Uterus (tissue), 4 donors: Measurements from ENCODE around the gene KLK4. TPM values are rescaled to one million over a fixed set of nuclear protein-coding genes. Genes with fewer than 3 reads are reported as not detected.

ENCODE experiments used
- DNase-seq, 2 donors: peaks; one replicate each; pipeline ENCODE4 v3.0.0-alpha.2; 2019 to 2020
- H3K27ac ChIP-seq, 2 donors: fragments of 200-600 bp; sonication (generic); 1 replicate in 1 of 2; 2 replicates in 1 of 2; pipeline ENCODE4 v1.5.1; 2016 to 2018
- H3K27me3 ChIP-seq, 2 donors: fragments of 200-600 bp; sonication (generic); one replicate each; pipeline ENCODE4 v1.5.1; 2018 to 2019; ENCODE audit warnings: control low read depth in 1 of 2
- H3K36me3 ChIP-seq, 2 donors: fragments of 200-600 bp; sonication (generic); one replicate each; pipeline ENCODE4 v1.5.1; 2019; ENCODE audit warnings: control low read depth in 1 of 2
- H3K4me1 ChIP-seq, 2 donors: fragments of 200-600 bp; sonication (generic); one replicate each; pipeline ENCODE4 v1.5.1; 2018 to 2019; ENCODE audit warnings: control low read depth in 1 of 2
- H3K4me3 ChIP-seq, 2 donors: fragments of 200-600 bp; sonication (generic); 1 replicate in 1 of 2; 2 replicates in 1 of 2; pipeline ENCODE4 v1.5.1; 2018 to 2019; ENCODE audit warnings: mild to moderate bottlenecking in 1 of 2
- H3K9me3 ChIP-seq, 2 donors: fragments of 200-600 bp; sonication (generic); one replicate each; pipeline ENCODE4 v1.5.1; 2019; ENCODE audit warnings: control low read depth in 1 of 2
- CTCF ChIP-seq, 4 experiments: fragments of 200-600 bp in 2 of 4; fragments of 450-650 bp in 2 of 4; sonication (generic) in 2 of 4; IDR thresholded peaks; one replicate each; pipeline ENCODE4 v1.5.1; 2016 to 2019; ENCODE audit warnings: antibody characterized with exemption in 4 of 4, mild to moderate bottlenecking in 2 of 4, moderate library complexity in 1 of 4
- POLR2A ChIP-seq, 2 donors: fragments of 450-650 bp; IDR thresholded peaks; one replicate each; pipeline ENCODE4 v1.6.1; 2016; ENCODE audit warnings: antibody characterized with exemption in 2 of 2, mild to moderate bottlenecking in 1 of 2, moderate library complexity in 1 of 2
- intact Hi-C: fragments of 100-400 bp; cut with DNase I; formaldehyde crosslinking; loops from one replicate; pipeline ENCODE4 v1.15.1; 2023; ENCODE audit warnings: low total_unique reads
- total RNA-seq, 4 donors: library from RNA; depleted of rRNA in 3 of 4; stranded (reverse); fragments of >200 nt in 3 of 4; gene quantifications; one replicate each; pipeline versions ENCODE4 v1.1.0 to v1.2.4, GENCODE V29; 2014 to 2023
- donor health status: DM: yes; HTN: yes; CAD: no.

The KLK4 gene
- 1 to 10 TPM in 1 of 4 donors, not detected in 3; 3.4 TPM for total RNA-seq

DNA sequence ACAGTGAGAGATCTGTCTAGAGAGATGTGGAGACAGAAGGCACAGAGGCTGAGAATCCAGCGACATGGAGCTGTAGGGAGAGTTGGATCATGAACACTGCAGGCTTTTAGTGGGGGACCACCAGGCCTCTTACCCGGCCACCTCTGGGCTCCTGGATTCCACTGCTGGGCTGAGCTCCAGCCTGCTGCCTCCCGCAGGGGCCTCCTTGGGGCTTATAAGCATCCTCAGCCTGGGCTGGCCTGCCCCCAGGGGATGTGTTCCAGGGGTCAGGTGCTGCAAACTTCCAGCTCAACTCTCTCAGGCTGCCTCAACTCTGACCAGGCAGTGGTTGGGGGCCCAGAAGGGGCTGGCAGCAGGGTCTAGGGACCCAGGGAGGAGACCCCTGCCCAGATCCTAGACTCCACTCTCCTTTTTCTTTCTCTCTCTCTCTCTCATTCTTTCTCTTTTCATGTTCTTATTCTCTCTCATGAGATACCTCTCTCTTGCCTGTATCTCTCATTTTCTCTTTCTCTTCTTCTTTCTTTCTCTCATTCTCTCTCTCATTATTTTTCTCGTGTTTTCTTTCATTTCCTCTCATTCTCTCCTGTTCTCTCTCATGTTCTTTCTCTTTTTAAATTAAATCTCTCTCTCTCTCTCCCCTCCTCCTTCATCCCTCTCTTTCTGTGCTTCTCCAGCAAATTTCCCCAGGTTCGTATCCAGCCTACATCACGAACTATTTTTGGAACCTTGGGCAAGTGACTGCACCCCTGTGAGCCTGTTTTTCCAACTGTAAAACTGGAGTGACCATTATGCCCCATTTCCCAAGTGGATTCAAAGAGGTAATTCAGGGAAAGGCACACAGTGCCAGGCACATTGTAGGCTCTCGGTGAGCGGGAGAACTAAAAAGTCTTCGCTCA is at the start of gene KLK4:
KLK4 (minus strand) TSS at position 190 of the 896 bp plus-strand sequence. CDS start 657 bp downstream, outside the sequence.
- H3K4me1 ChIP-seq, result no peaks in the 10 kb centered on the region
- DNase-seq, result no peak
- H3K9me3 ChIP-seq, result no peaks in the 10 kb centered on the region
- H3K36me3 ChIP-seq, result no peaks in the 10 kb centered on the region
- TF ChIP-seq CTCF (IDR thresholded peaks at IDR 0.05) (no peak), POLR2A (IDR thresholded peaks at IDR 0.05) (no peak)
- no peak within 1 kb of the TSS for H3K4me3 ChIP-seq
- no peak within 1 kb of the TSS for H3K27ac ChIP-seq
- intact Hi-C loops, result no loop called here
- peaks cover 0 to 7% of the 10 kb centered on the region in 2 donors for H3K27me3 ChIP-seq

DNA sequence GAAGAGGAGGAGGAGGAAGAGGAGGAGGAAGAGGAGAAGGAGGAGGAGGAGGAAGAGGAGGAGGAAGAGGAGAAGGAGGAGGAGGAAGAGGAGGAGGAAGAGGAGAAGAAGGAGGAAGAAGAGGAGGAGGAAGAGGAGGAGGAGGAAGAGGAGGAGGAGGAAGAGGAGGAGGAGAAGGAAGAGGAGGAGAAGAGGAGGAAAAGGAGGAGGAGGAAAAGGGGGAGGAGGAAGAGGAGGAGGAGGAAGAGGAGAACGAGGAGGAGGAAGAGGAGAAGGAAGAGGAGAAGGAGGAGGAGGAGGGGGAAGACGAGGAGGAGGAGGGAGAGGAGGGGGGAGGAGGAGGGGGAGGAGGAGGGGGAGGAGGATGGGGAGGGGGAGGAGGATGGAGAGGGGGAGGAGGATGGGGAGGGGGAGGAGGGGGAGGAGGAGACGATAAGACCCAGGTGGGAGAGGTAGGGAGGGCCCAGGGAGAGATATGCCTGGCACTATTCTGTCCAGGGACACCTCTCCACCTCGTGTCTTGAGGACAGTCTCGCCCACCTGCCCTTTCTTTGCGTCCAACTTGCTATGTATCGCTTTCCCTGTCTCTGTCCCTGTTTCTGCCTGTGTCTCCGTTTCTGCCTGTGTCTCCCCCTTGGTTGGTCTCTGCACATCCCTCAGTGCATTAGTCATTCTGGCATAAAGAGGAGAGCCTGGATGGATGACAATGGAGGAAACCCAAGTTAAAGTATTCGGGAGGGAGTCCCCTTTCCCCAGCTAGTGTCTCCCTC is 48.7 kb upstream of the KLK4 start:
- no peak for DNase-seq
- Histone ChIP-seq H3K27ac (no peak overlapping the region), H3K36me3 (no peaks in the 10 kb centered on the region), H3K27me3 (no peaks in the 10 kb centered on the region), H3K4me1 (no peaks in the 10 kb centered on the region), H3K9me3 (no peaks in the 10 kb centered on the region), H3K4me3 (no peak overlapping the region)
- intact Hi-C loops, result no loop called here
- no peak for TF ChIP-seq POLR2A (IDR thresholded peaks at IDR 0.05)
- no peak for TF ChIP-seq CTCF (IDR thresholded peaks at IDR 0.05)

DNA sequence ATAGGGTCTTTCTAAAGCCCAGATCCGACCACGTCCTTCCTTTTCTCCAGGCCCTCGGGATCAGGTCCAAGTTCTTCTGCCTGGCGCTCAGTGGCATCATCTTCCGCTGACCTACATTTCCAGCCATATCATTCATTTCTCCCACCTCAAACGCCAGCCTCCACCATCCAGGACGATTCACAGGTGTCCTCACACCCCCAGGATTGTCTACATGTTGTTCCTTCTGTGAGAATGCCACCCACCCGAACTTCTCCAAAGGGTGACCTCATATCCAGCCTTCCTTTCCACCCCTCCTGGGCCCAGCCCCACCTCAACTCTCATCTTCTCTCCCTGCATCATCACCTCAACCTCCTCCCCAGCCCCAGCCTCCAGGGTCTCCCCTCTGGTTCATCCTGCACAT is 46.4 kb upstream of the KLK4 start:
- no peak overlapping the region for H3K4me3 ChIP-seq
- H3K27me3 ChIP-seq, result no peaks in the 10 kb centered on the region
- no peak overlapping the region for H3K27ac ChIP-seq
- no peak for TF ChIP-seq POLR2A (IDR thresholded peaks at IDR 0.05)
- TF ChIP-seq CTCF (IDR thresholded peaks at IDR 0.05), result no peak
- H3K9me3 ChIP-seq, result no peaks in the 10 kb centered on the region
- DNase-seq, result no peak
- no peaks in the 10 kb centered on the region for H3K4me1 ChIP-seq
- intact Hi-C loops, result no loop called here
- no peaks in the 10 kb centered on the region for H3K36me3 ChIP-seq

- H3K4me1 ChIP-seq, result no peaks in the 10 kb centered on the region
- no peak for DNase-seq
- H3K27ac ChIP-seq, result no peak within 1 kb of the TSS
- no peak within 1 kb of the TSS for H3K4me3 ChIP-seq
- TF ChIP-seq CTCF (IDR thresholded peaks at IDR 0.05) (no peak), POLR2A (IDR thresholded peaks at IDR 0.05) (no peak)
- H3K9me3 ChIP-seq, result no peaks in the 10 kb centered on the region
- H3K27me3 ChIP-seq, result no peaks in the 10 kb centered on the region
- H3K36me3 ChIP-seq, result no peaks in the 10 kb centered on the region
- intact Hi-C loops, result no loop called here
Observed at GRCh38 chr19:50952910-50953309, 41.7 kb upstream of the KLK4 start, which contains the start of gene KLK5. KLK5 (minus strand) TSS chr19:50953038; CDS start chr19:50952657, 381 bp downstream.

DNA sequence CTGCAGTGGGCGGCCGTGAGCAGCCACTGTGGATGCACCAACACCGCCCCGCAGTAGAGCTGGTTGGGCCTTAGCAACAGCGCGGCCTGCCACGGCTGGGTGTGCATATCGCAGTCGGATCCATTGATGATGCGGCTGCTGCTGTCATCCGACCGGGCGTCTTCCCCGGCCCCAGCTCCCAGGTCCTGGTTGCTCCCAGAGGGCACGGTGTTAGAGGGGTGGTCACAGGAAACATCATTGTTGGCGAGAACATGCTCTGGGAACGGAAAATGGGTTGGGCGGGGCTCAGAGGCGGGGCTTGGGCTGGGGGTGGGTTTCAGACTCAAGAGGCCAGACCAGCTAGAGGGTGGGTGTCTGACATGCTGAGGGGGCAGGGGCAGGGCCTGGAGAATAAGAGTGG is 38.7 kb upstream of the KLK4 start:
- Histone ChIP-seq H3K4me1 (no peaks in the 10 kb centered on the region), H3K27ac (no peak overlapping the region), H3K9me3 (no peaks in the 10 kb centered on the region), H3K27me3 (no peaks in the 10 kb centered on the region), H3K4me3 (no peak overlapping the region), H3K36me3 (no peaks in the 10 kb centered on the region)
- intact Hi-C loops, result no loop called here
- TF ChIP-seq POLR2A (IDR thresholded peaks at IDR 0.05) (no peak), CTCF (IDR thresholded peaks at IDR 0.05) (no peak)
- no peak for DNase-seq
